Pancreas (tissue), 10 donors: ENCODE measurements around the gene SERP1. TPM values are rescaled to one million over a fixed set of nuclear protein-coding genes. Genes with fewer than 3 reads are reported as not detected.

Experiments
- ATAC-seq, 4 donors: fragments of 200-7000 bp; cut with Tn5 transposase; one replicate each; pipeline versions ENCODE4 v1.8.0 to v1.9.1; 2020; ENCODE audit warnings: mild to moderate bottlenecking in 4 of 4, moderate library complexity in 4 of 4
- DNase-seq, 6 donors: peaks; one replicate each; pipeline ENCODE4 v3.0.0-alpha.2; 2020
- FAIRE-seq: peaks from 2 replicates; lab custom pipeline; 2012; peaks lifted over from hg19 to GRCh38; lab: Jason Lieb, UNC
- H3K27ac ChIP-seq, 4 donors: fragments of 200-600 bp; sonication (generic); 1 replicate in 3 of 4; 2 replicates in 1 of 4; pipeline versions ENCODE4 v1.5.0 to v1.8.0; 2020
- H3K27me3 ChIP-seq, 4 donors: fragments of 200-600 bp; one replicate each; pipeline ENCODE4 v1.8.0; 2021
- H3K36me3 ChIP-seq, 3 donors: fragments of 200-600 bp; sonication (generic) in 1 of 3; one replicate each; pipeline versions ENCODE4 v1.5.0 to v1.8.0; 2020 to 2021
- H3K4me1 ChIP-seq, 3 donors: fragments of 200-600 bp; one replicate each; pipeline ENCODE4 v1.8.0; 2021
- H3K4me3 ChIP-seq, 4 donors: fragments of 200-600 bp; sonication (generic) in 2 of 4; one replicate each; pipeline versions ENCODE4 v1.5.0 to v1.8.0; 2020 to 2021
- H3K9me3 ChIP-seq, 4 donors: fragments of 200-600 bp; one replicate each; pipeline ENCODE4 v1.8.0; 2021
- WGBS, 2 donors: extraction: QIAGEN DNeasy Blood & Tissue Kit; methylation state at CpG; one replicate each; pipeline ENCODE4 v1.1.7; 2013; 5-methylcytosine and 5-hydroxymethylcytosine counted together
- intact Hi-C, 3 donors: fragments of 100-400 bp; cut with DNase I; formaldehyde crosslinking; loops; one replicate each; pipeline versions ENCODE4 v1.11.1 to v1.14.2; 2022
- polyA plus RNA-seq, 2 donors: library from polyadenylated mRNA; stranded (reverse); fragments of 200-250 nt; gene quantifications; one replicate each; pipeline ENCODE4 v1.2.3, GENCODE V29; 2013
- total RNA-seq, 6 donors: library from RNA; stranded (reverse); fragmentation: NEBNext Ultra II Directional in 4 of 6; extraction: Animal tissue kit (Norgen Biotek cat#: 25700) in 4 of 6; gene quantifications; one replicate each; pipeline versions ENCODE4 v1.2.1 to v1.2.4, GENCODE V29; 2021 to 2023
- TF ChIP-seq, protein P1 (sequence below), 4 donors: fragments of 200-600 bp; sonication (generic) in 3 of 4; IDR thresholded peaks; one replicate each; pipeline versions ENCODE4 v1.5.0 to v1.8.0; 2021; ENCODE audit warnings: antibody characterized with exemption in 4 of 4
- donor health status: healthy with polysubstance abuse.
- donor health status: DM: no; HTN: no; CAD: no; lungs with moderate emphysema.
- donor health status: DM: no; HTN: no; CAD: no.
- donor health status: control.
- donor health status: control.
- donor health status: Bipolar disorder and iron deficiency.
- donor health status: DM: yes; HTN: yes; CAD: no.
- donor health status: DM: no; HTN: no; CAD: no.
- donor health status: DM: no; HTN: no; CAD: no.
- donor health status: DM: yes; HTN: yes; CAD: no.

SERP1 gene
- total and polyA plus RNA-seq, 8 donors: 69.2 to 197 (median 137) TPM

GRCh38 chr3:150495563-150496168 is 50.6 kb downstream of the SERP1 start:
- intact Hi-C loops: loop anchor here in 2 of 3 donors (5.0 to 10.0 kb wide), 4 partner anchors 81 to 271 kb away; no protein-coding TSS in a partner anchor
- peak; percentile 85 for FAIRE-seq
- Histone ChIP-seq H3K4me3 (no peak overlapping the region), H3K9me3 (no peaks in the 10 kb centered on the region), H3K36me3 (no peaks in the 10 kb centered on the region), H3K27ac (no peak overlapping the region), H3K4me1 (peaks cover 0 to 4% (median 0%) of the 10 kb centered on the region in 3 donors), H3K27me3 (no peaks in the 10 kb centered on the region)
- DNase-seq: no peak
- TF ChIP-seq, protein P1, sequence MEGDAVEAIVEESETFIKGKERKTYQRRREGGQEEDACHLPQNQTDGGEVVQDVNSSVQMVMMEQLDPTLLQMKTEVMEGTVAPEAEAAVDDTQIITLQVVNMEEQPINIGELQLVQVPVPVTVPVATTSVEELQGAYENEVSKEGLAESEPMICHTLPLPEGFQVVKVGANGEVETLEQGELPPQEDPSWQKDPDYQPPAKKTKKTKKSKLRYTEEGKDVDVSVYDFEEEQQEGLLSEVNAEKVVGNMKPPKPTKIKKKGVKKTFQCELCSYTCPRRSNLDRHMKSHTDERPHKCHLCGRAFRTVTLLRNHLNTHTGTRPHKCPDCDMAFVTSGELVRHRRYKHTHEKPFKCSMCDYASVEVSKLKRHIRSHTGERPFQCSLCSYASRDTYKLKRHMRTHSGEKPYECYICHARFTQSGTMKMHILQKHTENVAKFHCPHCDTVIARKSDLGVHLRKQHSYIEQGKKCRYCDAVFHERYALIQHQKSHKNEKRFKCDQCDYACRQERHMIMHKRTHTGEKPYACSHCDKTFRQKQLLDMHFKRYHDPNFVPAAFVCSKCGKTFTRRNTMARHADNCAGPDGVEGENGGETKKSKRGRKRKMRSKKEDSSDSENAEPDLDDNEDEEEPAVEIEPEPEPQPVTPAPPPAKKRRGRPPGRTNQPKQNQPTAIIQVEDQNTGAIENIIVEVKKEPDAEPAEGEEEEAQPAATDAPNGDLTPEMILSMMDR (IDR thresholded peaks at IDR 0.05): peak; percentile 34 to 79 (median 60)
- WGBS, 2 donors: 0 to 4% methylated on average over 2 of the region's 2 CpGs
- peak in 3 of 4 donors; percentile 76 to 87 (median 84) for ATAC-seq

GRCh38 chr3:150495149-150495548 is 51.1 kb downstream of the SERP1 start:
- TF ChIP-seq, protein P1 (IDR thresholded peaks at IDR 0.05): no peak
- intact Hi-C loops: loop anchor here in 2 of 3 donors (5.0 to 10.0 kb wide), 4 partner anchors 80 to 270 kb away; no protein-coding TSS in a partner anchor
- no peaks in the 10 kb centered on the region for H3K36me3 ChIP-seq
- H3K27me3 ChIP-seq: no peaks in the 10 kb centered on the region
- FAIRE-seq (no peak), DNase-seq (no peak), ATAC-seq (peak in 2 of 4 donors; percentile 56 to 62)
- no peaks in the 10 kb centered on the region for H3K9me3 ChIP-seq
- H3K4me1 ChIP-seq: peaks cover 0 to 4% (median 0%) of the 10 kb centered on the region in 3 donors
- no peak overlapping the region for H3K4me3 ChIP-seq
- no peak overlapping the region for H3K27ac ChIP-seq
- 79 to 86% methylated on average over 1 of the region's 1 CpG for WGBS, 2 donors

- H3K9me3 ChIP-seq: no peaks in the 10 kb centered on the region
- no peak for FAIRE-seq
- H3K27me3 ChIP-seq: no peaks in the 10 kb centered on the region
- ATAC-seq: no peak
- no peaks in the 10 kb centered on the region for H3K36me3 ChIP-seq
- DNase-seq: no peak
- intact Hi-C loops: loop anchor here in 2 of 3 donors (10.0 kb wide), 3 partner anchors 80 to 270 kb away; no protein-coding TSS in a partner anchor
- TF ChIP-seq, protein P1 (IDR thresholded peaks at IDR 0.05): no peak
- H3K27ac ChIP-seq: no peak overlapping the region
- 88 to 94% methylated on average over 5 of the region's 5 CpGs for WGBS, 2 donors
- H3K4me3 ChIP-seq: no peak overlapping the region
- peaks cover 0 to 4% (median 0%) of the 10 kb centered on the region in 3 donors for H3K4me1 ChIP-seq
Measured at GRCh38 chr3:150494411-150494977, 51.8 kb downstream of the SERP1 start.

Other genes with a start within 250 kb of the SERP1 start
- gene TSC22D2, start 138.2 kb downstream of the SERP1 start, total RNA-seq: 10 to 100 TPM in 2 of 6 donors, 1 to 10 TPM in 4; 7.1 to 12.2 (median 7.9) TPM
- 1 to 10 TPM; 5.9 to 8.0 TPM for gene TSC22D2, start 138.2 kb downstream of the SERP1 start, polyA plus RNA-seq
- gene EIF2A, start 291 bp upstream of the SERP1 start, total RNA-seq: 10 to 100 TPM; 51.6 to 89.1 (median 63.9) TPM
- 10 to 100 TPM; 46.4 to 67.2 TPM for gene EIF2A, start 291 bp upstream of the SERP1 start, polyA plus RNA-seq
- gene SELENOT, start 56.8 kb upstream of the SERP1 start, total RNA-seq: 10 to 100 TPM; 29.0 to 56.9 (median 42.1) TPM
- 10 to 100 TPM; 11.2 to 51.1 TPM for gene SELENOT, start 56.8 kb upstream of the SERP1 start, polyA plus RNA-seq
- gene ERICH6, start 157.4 kb upstream of the SERP1 start, total RNA-seq: under 1 TPM in 1 of 6 donors, not detected in 5; 0.09 TPM
- gene ERICH6, start 157.4 kb upstream of the SERP1 start, polyA plus RNA-seq: not detected
- gene SIAH2, start 216.7 kb upstream of the SERP1 start, total RNA-seq: 10 to 100 TPM in 5 of 6 donors, 1 to 10 TPM in 1; 9.7 to 14.9 (median 14.6) TPM
- gene SIAH2, start 216.7 kb upstream of the SERP1 start, polyA plus RNA-seq: 1 to 10 TPM; 5.5 to 7.1 TPM